Activated CD4-positive, alpha-beta T cell treated with anti-CD3 and anti-CD28 coated beads, Interleukin-2, amount 50 U/mL, for 48 hours (primary cell): Measurements from ENCODE around the gene TSHZ2.

Source experiments
- DNase-seq, 2 experiments: peaks; one replicate each; pipeline ENCODE4 v3.0.0-alpha.2; 2020

TSHZ2 gene

GRCh38 chr20:53212018-53212417 is 239.9 kb downstream of the TSHZ2 start:
- DNase-seq = no peak

- DNase-seq = no peak
Measured at GRCh38 chr20:53214392-53214791, 242.2 kb downstream of the TSHZ2 start.

- peak in 1 of 2 experiments; percentile 4 for DNase-seq
Measured at GRCh38 chr20:53215166-53215565, 243.0 kb downstream of the TSHZ2 start.

DNA sequence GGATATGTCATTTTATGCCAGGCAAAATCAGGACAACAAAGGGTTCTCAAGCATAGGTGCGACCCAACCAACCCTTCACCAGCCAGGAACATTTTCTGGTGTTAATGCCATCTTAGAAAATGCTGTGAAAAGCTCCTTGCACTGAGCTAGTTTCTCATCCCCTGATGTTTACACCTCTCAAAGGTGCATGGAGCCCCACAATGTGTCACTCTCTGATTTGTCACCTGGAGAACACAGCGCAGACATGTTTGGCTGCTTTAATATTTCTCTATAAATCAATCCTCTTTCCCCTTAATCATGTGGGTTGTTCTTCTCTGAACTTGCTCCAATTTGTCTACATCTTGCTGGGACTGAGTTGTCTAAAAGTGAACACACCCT is 244.3 kb downstream of the TSHZ2 start:
- DNase-seq = peak in 1 of 2 experiments; percentile 3

DNA sequence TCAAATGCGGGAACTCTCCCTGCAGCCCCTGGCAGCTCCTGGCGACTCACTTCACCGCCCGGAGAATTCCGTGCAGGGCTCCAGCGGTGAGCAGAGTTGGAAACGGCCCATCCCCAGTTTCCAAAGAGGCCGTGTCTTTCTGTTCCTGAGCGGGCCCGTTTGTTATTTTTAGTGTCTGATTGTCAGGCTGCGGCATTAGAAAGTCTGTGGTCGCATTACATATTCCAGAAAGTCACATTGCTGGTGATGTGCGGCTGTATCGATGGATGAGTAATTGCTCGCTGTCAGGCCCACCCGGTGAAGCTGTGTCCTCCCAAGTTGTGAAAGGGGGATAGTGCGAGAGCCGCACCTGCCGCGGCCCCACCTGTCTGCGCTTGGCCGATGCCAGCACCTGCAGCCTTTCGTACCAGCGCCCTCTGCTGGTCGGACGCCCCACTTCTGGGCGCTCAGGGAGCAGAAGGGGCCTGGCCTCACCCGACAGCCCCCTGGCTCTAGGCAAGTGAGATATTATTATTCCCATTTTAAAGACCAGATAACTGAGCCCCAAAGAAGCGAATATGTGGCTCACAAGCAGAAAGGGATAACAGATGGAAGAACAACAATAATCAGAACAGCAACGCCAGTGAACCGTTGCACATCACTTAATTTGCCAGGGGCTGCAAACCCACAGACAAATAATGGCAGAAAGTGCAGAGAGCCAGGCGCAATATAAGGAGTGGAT is 244.9 kb downstream of the TSHZ2 start:
- peak; percentile 83 to 85 for DNase-seq

- DNase-seq = no peak
Measured at GRCh38 chr20:53220482-53221307, 248.5 kb downstream of the TSHZ2 start.

- no peak for DNase-seq
Measured at GRCh38 chr20:53221731-53222130, 249.6 kb downstream of the TSHZ2 start.

DNA sequence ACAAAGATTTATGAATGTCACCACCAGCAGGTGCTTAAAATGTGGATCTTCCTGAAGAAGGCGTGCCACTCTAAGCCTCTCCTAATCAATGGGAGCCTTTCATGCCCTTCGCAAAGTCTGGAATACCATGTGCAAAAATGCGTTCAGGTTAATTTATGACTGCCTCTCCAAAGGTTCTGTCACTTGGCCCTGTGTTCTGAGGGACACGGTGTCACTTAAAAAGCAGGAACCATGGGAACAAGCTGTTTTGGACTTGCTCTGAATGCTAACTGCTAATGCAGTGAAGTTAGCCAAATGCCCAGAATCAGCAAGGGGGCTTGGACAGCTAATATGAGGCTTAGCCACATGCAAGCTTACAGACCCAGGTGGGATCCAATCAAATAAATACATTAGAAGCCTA is 250.3 kb downstream of the TSHZ2 start:
- DNase-seq = no peak

- no peak for DNase-seq
Measured at GRCh38 chr20:53222932-53223331, 250.8 kb downstream of the TSHZ2 start.

DNA sequence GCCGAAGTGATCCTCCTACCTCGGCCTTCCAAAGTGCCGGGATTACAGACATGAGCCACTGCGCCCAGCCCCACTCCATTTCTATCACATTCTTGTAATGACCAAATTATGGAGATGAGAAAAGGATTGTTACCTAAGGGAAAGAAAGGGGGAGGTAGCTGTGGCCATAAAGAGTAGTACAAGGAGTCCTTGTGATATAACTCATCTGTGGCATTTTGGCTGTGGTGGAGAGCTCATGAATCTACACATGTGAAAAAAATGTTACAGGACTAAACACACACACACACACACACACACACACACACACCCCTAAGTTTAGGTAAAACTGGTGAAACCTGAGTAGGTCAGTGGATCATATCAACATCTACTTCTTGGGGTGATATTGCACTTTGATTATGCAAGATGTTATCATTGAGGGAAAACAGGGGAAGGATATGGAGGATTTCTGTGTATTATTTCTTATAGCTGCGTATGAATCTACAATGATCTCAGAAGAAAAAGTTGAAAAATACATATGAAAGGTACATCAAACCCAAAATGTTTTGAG is 251.5 kb downstream of the TSHZ2 start:
- DNase-seq = no peak

DNA sequence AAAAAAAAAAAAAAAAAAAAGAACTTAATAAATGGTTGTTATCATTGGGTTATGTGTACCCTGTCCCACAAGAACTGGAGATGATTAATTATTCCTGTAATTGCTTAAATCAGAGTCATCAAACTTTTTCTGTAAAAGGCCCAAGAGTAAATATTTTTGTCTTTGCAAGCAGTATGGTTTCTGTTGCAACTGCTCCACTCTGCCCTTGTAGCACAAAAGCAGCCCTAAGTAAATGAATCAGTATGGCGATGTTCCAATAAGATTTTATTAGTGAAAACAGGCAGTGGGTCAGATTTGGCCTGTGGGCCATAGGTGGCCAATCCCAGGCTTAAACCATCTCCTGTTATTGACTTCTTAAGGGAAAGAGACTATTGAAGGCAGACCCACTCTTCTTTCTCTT is 252.7 kb downstream of the TSHZ2 start:
- no peak for DNase-seq

DNA sequence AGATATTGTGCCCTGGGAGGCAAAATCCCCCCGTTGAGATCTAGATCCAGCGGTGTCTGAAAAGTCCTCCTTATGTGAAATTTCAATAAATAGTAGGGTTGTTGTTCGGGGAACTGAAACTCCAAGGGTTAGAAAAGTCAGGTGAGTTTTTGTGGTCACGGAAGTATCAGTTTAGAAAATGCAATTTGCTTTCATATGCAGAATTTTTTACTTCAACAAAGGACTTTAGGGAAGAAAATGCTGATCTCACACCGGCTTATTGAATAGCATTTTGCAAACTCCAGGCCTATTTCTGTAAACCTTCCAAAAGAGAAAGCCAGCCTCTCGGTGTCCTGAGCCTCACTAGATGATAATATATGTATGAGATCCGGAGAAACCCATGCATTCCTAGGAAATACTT is 254.7 kb downstream of the TSHZ2 start:
- no peak for DNase-seq

GRCh38 chr20:53227523-53227922 is 255.4 kb downstream of the TSHZ2 start:
- no peak for DNase-seq

DNA sequence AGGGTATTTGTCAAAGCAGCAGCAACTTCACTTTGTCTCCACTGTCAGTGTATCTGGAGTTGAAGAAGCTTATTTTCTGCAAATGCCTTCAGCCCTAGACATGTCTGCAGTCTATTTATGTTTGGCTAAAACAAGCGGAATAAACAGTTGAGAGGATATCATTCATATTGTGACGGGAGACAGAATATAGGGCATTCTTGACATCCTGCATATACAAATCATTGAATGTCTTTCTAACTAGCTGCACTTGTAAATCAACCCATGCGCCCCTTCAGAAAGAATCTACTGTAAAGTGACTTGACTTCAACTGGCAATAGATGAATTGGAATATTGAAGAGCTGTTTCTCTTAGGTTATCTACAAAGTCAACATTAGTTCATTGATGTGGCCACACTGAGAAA is 258.9 kb downstream of the TSHZ2 start:
- no peak for DNase-seq

DNA sequence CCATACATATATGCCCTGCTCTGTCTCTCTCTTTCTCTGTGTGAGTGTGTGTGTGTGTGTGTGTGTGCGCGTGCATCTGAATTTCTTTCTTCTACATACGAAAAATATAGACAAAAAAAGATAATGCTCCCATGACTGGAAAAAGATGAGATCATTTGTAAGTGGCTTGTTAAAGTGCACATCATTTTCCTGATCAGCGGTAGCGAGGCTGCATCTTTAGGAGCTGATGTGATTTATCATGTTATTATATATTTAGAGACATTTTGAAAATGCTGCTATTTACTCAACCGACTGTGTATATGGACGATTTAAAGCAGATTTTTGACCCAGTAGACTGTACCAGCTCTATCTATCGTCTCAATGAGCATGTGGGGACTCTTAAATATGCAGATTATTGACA is 265.3 kb downstream of the TSHZ2 start:
- DNase-seq = no peak

DNA sequence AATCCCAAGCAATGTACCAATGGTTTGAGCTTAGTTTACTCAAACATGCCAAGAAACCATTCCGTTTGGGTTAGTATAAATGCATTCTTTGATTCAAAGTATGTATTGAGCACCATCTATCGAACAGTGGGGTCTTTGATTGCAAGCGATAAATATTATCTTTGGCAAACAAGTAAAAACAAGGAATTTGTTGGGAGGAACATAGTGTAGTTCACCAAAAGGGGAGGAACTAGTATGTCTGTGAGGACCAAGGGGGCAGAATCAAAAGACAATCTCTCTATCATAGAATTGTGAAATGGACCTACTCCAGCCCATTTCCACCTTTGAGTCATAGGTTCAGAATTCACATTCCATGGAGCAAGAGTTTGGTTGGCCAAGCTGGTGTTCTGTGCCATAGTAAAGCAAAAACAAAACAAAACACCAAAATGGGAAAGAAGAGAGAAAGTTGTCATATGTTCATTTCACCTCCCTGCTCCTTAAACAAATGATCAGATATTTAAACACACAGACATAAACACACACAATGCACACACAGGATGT is 266.0 kb downstream of the TSHZ2 start:
- DNase-seq = no peak

DNA sequence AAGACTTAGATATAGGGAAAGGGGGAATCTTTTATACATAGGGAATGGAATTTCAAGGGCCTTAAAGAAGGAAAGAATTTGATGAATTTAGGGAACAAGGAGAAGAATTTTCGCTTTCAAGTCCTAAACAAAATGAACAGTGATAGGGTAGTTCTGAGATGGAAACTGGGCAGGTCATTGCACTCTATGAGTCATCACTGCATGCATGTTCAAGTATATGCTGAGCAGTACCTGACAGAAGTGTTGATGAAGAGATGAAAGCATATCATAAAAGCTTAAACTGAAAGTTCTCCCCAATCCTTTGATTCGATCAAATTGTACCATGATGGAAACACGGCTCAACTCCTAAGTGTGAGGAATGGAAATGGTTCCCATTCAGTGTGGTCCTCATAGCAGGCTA is 271.0 kb downstream of the TSHZ2 start:
- DNase-seq = no peak

DNA sequence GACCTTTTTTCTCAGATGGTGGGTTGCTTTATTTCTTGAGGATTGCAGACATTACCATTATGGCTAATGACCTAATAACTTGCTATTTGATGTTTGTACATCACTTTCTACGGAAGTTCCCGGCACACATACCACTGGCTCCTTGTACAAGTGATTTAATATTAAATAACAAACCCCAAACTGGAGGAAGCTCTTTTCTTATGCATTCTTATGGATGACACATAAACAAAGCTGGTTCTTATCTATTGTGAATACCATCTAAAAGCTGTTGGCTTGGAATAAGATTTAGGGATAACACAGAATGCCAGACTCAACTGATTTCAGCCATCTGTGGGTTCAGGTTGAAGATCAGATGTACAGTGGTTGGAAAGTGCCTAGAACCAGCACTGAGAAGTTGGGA is 272.6 kb downstream of the TSHZ2 start:
- no peak for DNase-seq

DNA sequence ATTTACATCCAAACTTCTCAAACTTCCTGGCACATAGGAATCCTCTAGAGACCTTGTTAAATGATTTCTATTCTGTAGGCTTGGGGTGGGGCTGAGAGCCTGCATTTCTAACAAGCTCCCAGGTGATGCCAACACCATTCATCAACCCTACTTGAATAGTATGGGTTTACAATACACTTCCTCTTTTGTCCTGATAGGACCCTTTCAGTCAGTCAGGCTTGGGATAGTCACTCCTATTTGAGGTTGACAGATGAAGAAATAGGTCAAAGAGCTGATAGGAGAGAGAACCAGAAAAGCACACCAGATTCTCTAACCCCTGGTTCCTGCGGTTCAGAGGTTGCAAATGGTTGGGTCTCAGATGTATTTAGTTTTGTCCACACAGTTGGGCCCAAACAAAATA is 273.4 kb downstream of the TSHZ2 start:
- DNase-seq = no peak

GRCh38 chr20:53247468-53248103 is 275.4 kb downstream of the TSHZ2 start:
- DNase-seq = no peak

DNA sequence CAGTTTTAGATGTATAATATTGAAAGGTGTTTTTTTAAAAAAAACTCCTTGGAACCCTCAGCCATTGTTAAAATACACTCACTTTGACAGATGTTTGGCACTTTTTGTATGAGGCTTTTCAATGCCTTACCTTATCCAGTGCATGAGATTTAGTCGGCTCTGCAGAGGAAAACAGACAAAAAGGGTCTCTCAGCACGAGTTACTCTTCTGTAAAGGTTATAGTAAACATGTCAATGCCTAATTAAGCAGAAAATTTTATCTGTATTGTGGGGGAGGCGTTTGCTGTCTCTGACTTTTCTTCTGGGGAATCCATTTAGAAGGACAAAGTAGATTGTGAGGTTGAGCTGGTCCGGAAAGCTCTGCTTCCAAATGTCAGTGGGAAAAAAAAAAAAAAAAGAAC is 278.3 kb downstream of the TSHZ2 start:
- no peak for DNase-seq

DNA sequence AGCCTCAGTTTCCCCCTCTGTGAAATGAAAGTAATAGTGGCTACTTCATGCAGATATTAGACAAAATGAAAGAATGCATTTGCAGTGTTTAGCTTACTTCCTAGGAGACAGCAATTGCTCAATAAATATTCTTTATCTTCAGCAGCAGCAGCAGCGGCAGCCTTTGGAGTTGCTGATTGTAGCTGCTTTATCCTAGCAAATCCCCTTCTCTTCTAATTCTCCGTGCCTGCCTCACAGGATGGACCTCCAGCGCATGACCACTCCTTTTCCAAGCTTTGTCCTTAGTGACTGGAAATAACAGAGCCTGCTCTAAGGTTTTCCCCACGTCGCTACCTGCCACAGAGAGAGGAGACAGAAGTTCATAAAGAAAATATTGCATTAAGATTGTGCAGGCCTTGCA is 279.8 kb downstream of the TSHZ2 start:
- DNase-seq = no peak

DNA sequence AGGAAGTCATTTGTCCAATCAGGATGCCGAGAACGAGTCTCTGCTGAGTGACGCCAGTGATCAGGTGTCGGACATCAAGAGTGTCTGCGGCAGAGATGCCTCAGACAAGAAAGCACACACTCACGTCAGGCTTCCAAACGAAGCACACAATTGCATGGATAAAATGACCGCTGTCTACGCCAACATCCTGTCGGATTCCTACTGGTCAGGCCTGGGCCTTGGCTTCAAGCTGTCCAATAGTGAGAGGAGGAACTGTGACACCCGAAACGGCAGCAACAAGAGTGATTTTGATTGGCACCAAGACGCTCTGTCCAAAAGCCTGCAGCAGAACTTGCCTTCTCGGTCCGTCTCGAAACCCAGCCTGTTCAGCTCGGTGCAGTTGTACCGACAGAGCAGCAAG is 281.5 kb downstream of the TSHZ2 start:
- no peak for DNase-seq
